Trophoblast cell (in vitro differentiated cells and primary cell): ENCODE data around the gene PHLPP1.

Source experiments
- DNase-seq, 2 donors: peaks; one replicate each; pipeline ENCODE4 v3.0.0-alpha.2; 2016
- H2AFZ ChIP-seq: 2 replicates; pipeline ENCODE4 v1.6.1; 2013; ENCODE audit warnings: low read length, moderate library complexity, mild to moderate bottlenecking; ENCODE audit not compliant: insufficient read depth, poor library complexity
- H2AK5ac ChIP-seq: 2 replicates; pipeline ENCODE4 v1.6.1; 2013; ENCODE audit warnings: mild to moderate bottlenecking, low read length
- H2BK120ac ChIP-seq: 2 replicates; pipeline ENCODE4 v1.6.1; 2013; ENCODE audit warnings: low read length, mild to moderate bottlenecking, moderate library complexity; ENCODE audit not compliant: insufficient read depth, poor library complexity
- H2BK12ac ChIP-seq: 2 replicates; pipeline ENCODE4 v1.6.1; 2013; ENCODE audit warnings: mild to moderate bottlenecking, low read length, moderate library complexity
- H2BK5ac ChIP-seq: 2 replicates; pipeline ENCODE4 v1.6.1; 2013; ENCODE audit warnings: low read length, low read depth, moderate library complexity, mild to moderate bottlenecking; ENCODE audit not compliant: poor library complexity
- H3K14ac ChIP-seq: 2 replicates; pipeline ENCODE4 v1.6.1; 2013; ENCODE audit warnings: mild to moderate bottlenecking, low read length
- H3K18ac ChIP-seq: 2 replicates; pipeline ENCODE4 v1.6.1; 2013; ENCODE audit warnings: mild to moderate bottlenecking, low read length
- H3K23ac ChIP-seq: 2 replicates; pipeline ENCODE4 v1.6.1; 2013; ENCODE audit warnings: low read length
- H3K27ac ChIP-seq: 2 replicates; pipeline ENCODE4 v1.5.1; 2013; ENCODE audit warnings: low read depth, mild to moderate bottlenecking, inconsistent platforms, low read length, moderate library complexity
- H3K27me3 ChIP-seq: 2 replicates; pipeline ENCODE4 v1.6.1; 2013; ENCODE audit warnings: inconsistent platforms, mild to moderate bottlenecking, low read length, moderate library complexity; ENCODE audit not compliant: insufficient read depth
- H3K36me3 ChIP-seq, 2 experiments: 1 replicate in 1 of 2; 2 replicates in 1 of 2; pipeline ENCODE4 v1.6.1; 2013; ENCODE audit warnings: low read length in 2 of 2, mild to moderate bottlenecking in 2 of 2, moderate library complexity in 1 of 2; ENCODE audit not compliant: insufficient read depth in 2 of 2, control insufficient read depth in 1 of 2
- H3K4ac ChIP-seq: 2 replicates; pipeline ENCODE4 v1.6.1; 2013; ENCODE audit warnings: low read depth, mild to moderate bottlenecking, low read length, moderate library complexity
- H3K4me1 ChIP-seq, 2 experiments: 1 replicate in 1 of 2; 2 replicates in 1 of 2; pipeline ENCODE4 v1.6.1; 2013; ENCODE audit warnings: low read length in 2 of 2, mild to moderate bottlenecking in 2 of 2, moderate library complexity in 1 of 2; ENCODE audit not compliant: insufficient read depth in 2 of 2, control insufficient read depth in 1 of 2
- H3K4me2 ChIP-seq: 2 replicates; pipeline ENCODE4 v1.6.1; 2013; ENCODE audit warnings: inconsistent platforms, mild to moderate bottlenecking, low read length, moderate library complexity
- H3K4me3 ChIP-seq: 2 replicates; pipeline ENCODE4 v1.5.1; 2013; ENCODE audit warnings: mild to moderate bottlenecking, low read depth, low read length, inconsistent platforms
- H3K79me1 ChIP-seq: one replicate; pipeline ENCODE4 v1.6.1; 2013; ENCODE audit warnings: low read length
- H3K79me2 ChIP-seq: 2 replicates; pipeline ENCODE4 v1.6.1; 2013; ENCODE audit warnings: low read length, mild to moderate bottlenecking; ENCODE audit not compliant: control insufficient read depth, insufficient read depth, poor library complexity
- H3K9ac ChIP-seq: 2 replicates; pipeline ENCODE4 v1.6.1; 2013; ENCODE audit warnings: mild to moderate bottlenecking, low read length
- H3K9me3 ChIP-seq: 2 replicates; pipeline ENCODE4 v1.6.1; 2013; ENCODE audit warnings: low read depth, mild to moderate bottlenecking, control low read depth, inconsistent platforms, low read length; ENCODE audit not compliant: insufficient read depth
- H4K12ac ChIP-seq: 2 replicates; pipeline ENCODE4 v1.6.1; 2013; ENCODE audit warnings: low read depth, mild to moderate bottlenecking, low read length, moderate library complexity
- H4K8ac ChIP-seq: 2 replicates; pipeline ENCODE4 v1.6.1; 2013; ENCODE audit warnings: low read depth, mild to moderate bottlenecking, low read length, moderate library complexity
- H4K91ac ChIP-seq: one replicate; pipeline ENCODE4 v1.6.1; 2013; ENCODE audit warnings: low read depth, mild to moderate bottlenecking, low read length, moderate library complexity
- WGBS: extraction: QIAGEN DNeasy Blood & Tissue Kit; methylation state at CpG from one replicate; pipeline ENCODE4 v1.1.7; 2013; ENCODE audit warnings: missing lambda C conversion rate; ENCODE audit not compliant: insufficient read length, insufficient coverage; ENCODE audit errors: extremely low coverage; 5-methylcytosine and 5-hydroxymethylcytosine counted together

Gene PHLPP1

DNA sequence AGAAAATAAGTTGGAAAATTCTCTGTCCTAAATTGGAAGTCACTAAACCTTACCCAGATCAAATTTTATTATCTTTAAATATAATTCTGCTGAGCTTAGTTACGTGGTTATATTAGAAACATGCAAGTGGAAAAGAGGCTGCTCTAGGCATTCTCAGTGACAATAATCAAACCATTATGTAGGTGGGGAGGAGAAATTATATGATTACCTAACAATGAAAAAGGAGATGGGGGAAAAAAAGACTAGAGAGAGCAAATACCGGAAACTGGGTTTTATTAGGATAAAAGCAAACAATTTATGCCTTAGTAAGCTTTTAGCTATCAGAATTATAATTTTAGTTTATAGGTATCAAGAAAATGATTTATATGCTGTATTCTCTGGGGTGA, 53.2 kb downstream of the PHLPP1 start:
- Histone ChIP-seq H2AFZ (no peak overlapping the region), H3K14ac (no peak overlapping the region), H3K18ac (no peak overlapping the region), H2AK5ac (no peak overlapping the region), H3K79me1 (no peaks in the 10 kb centered on the region), H4K8ac (no peak overlapping the region), H3K4me3 (no peak overlapping the region), H3K27ac (no peak overlapping the region), H3K9ac (no peak overlapping the region), H3K9me3 (no peaks in the 10 kb centered on the region), H3K79me2 (no peaks in the 10 kb centered on the region), H4K12ac (no peak overlapping the region), H3K4me1 (no peaks in the 10 kb centered on the region), H2BK120ac (no peak overlapping the region), H3K27me3 (no peaks in the 10 kb centered on the region), H4K91ac (no peak overlapping the region), H3K36me3 (no peaks in the 10 kb centered on the region), H2BK5ac (no peak overlapping the region), H3K4me2 (no peak overlapping the region), H3K23ac (no peak overlapping the region), H3K4ac (no peak overlapping the region), H2BK12ac (no peak overlapping the region)
- no peak for DNase-seq
- WGBS: no CpG with 5 or more reads among the region's 2 CpGs

DNA sequence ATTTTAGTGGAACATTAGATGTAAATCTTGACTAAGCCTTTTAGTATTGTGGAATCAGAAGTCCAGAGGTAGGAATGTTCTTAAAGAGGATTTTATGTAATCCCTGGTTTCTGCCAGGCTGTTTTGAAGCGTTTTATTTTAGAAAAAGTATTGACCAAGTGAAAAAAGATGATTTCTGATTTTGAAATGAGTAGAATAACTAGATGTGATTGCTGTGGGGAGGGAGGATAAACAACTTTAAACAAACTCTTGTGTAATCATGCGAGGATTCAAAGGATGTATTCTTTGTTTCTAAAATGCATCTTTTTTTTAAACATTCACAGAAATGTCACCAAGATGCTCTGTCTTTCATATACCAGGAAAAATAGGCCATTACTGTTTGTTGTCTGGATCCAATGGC, 53.9 kb downstream of the PHLPP1 start:
- H3K27ac ChIP-seq: no peak overlapping the region
- H3K9me3 ChIP-seq: no peaks in the 10 kb centered on the region
- no peak overlapping the region for H2AK5ac ChIP-seq
- no peaks in the 10 kb centered on the region for H3K79me1 ChIP-seq
- H2BK120ac ChIP-seq: no peak overlapping the region
- H3K23ac ChIP-seq: no peak overlapping the region
- no CpG with 5 or more reads among the region's 2 CpGs for WGBS
- no peak overlapping the region for H2BK5ac ChIP-seq
- no peak overlapping the region for H4K12ac ChIP-seq
- no peaks in the 10 kb centered on the region for H3K4me1 ChIP-seq
- peaks cover 0 to 2% of the 10 kb centered on the region in 2 experiments for H3K36me3 ChIP-seq
- H3K9ac ChIP-seq: no peak overlapping the region
- H3K14ac ChIP-seq: no peak overlapping the region
- H3K18ac ChIP-seq: no peak overlapping the region
- H4K8ac ChIP-seq: no peak overlapping the region
- no peak overlapping the region for H2AFZ ChIP-seq
- no peak overlapping the region for H2BK12ac ChIP-seq
- no peaks in the 10 kb centered on the region for H3K27me3 ChIP-seq
- H3K79me2 ChIP-seq: no peaks in the 10 kb centered on the region
- no peak for DNase-seq
- no peak overlapping the region for H3K4me2 ChIP-seq
- no peak overlapping the region for H4K91ac ChIP-seq
- no peak overlapping the region for H3K4me3 ChIP-seq
- no peak overlapping the region for H3K4ac ChIP-seq

DNA sequence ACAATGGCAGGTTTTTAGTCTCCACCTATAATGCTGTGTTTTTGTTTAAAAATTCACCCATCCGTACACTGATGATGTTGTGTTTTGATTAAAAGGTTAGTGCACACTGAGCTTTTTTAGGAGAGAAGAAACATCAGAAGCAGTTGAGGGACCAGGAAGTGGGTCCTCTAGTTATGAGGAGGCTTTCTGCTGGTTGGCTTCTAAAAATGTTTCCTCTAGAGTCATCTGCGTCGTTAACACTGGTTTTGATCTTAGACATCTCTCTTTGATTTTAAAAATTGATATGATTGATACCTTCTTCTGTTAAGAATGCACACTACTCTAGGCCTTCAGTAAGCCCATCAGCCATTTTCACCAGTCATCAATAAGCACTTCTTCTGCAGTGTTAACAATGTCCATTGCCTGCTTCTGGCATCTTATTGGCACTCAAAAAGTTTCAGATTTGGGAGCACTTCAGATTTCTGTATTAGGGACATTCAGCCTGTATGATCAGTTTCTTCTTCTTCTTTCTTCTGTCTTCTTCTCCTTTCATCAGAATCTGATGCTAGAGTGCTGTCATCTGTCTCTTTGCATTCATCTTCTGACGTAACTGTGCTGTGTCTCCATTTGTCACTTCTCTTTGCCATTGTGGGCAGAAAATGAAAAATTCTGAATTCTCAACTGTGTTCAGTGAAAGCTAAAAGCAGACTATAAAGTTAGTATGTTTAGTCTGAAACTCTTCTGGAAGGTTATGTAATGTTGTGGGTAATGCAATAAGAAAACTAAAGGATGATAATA, 56.3 kb downstream of the PHLPP1 start:
- H2AK5ac ChIP-seq: no peak overlapping the region

DNA sequence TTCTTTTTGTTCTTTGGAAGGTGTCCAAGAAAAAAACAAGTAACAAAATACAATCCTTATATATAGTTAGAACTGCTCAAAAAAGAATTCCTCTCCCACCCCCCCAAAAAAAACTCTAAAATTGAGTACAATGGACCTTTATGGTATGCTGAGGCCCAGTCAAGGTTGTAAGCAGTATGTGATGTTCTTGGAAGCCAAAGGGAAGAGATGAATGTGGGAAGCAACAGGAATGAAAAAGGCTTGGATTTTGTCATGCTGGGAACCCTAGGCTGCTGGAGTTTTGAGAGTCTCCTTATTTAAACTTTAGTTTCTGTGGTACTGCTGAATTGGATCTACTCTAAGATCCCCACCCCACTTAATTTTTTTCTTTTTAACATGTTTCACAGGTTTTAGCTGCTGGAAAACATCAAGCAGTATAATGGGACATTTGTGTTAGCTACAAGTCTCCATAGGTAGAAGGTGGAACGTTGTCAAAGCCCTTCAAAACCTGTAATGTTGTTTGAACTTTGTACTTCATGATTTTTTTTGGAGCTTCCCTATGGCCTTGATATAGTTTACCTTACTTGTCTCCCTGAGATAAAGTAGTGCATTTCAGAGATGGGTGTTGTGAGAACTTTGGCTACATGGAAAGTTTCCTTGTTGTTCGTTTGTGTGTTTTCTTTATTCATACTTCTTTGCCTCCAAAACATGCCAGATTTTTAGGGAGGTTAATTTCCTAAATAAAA, 57.7 kb downstream of the PHLPP1 start:
- H2AFZ ChIP-seq: no peak overlapping the region
- no peak overlapping the region for H2AK5ac ChIP-seq
- no peaks in the 10 kb centered on the region for H3K79me1 ChIP-seq
- no peak overlapping the region for H3K23ac ChIP-seq
- no peak overlapping the region for H4K8ac ChIP-seq
- no CpG with 5 or more reads among the region's 2 CpGs for WGBS
- H2BK12ac ChIP-seq: no peak overlapping the region
- H3K18ac ChIP-seq: no peak overlapping the region
- H3K4me3 ChIP-seq: no peak overlapping the region
- no peak overlapping the region for H3K4me2 ChIP-seq
- H3K9me3 ChIP-seq: no peaks in the 10 kb centered on the region
- H2BK120ac ChIP-seq: no peak overlapping the region
- peaks cover 0 to 2% of the 10 kb centered on the region in 2 experiments for H3K36me3 ChIP-seq
- H3K14ac ChIP-seq: no peak overlapping the region
- no peak overlapping the region for H3K27ac ChIP-seq
- no peak for DNase-seq
- H4K12ac ChIP-seq: no peak overlapping the region
- no peak overlapping the region for H2BK5ac ChIP-seq
- H3K9ac ChIP-seq: no peak overlapping the region
- H3K4me1 ChIP-seq: no peaks in the 10 kb centered on the region
- H3K27me3 ChIP-seq: no peaks in the 10 kb centered on the region
- no peaks in the 10 kb centered on the region for H3K79me2 ChIP-seq
- H3K4ac ChIP-seq: no peak overlapping the region
- H4K91ac ChIP-seq: no peak overlapping the region

More for the DNA sequence above, 56.3 kb downstream of the PHLPP1 start:
- H3K27me3 ChIP-seq: no peaks in the 10 kb centered on the region
- no peak overlapping the region for H4K12ac ChIP-seq
- H2BK12ac ChIP-seq: no peak overlapping the region
- H3K4ac ChIP-seq: no peak overlapping the region
- H3K36me3 ChIP-seq: peaks cover 0 to 2% of the 10 kb centered on the region in 2 experiments
- H3K18ac ChIP-seq: no peak overlapping the region
- no peaks in the 10 kb centered on the region for H3K79me2 ChIP-seq
- H3K23ac ChIP-seq: no peak overlapping the region
- H3K4me2 ChIP-seq: no peak overlapping the region
- H3K9ac ChIP-seq: no peak overlapping the region
- H4K8ac ChIP-seq: no peak overlapping the region
- no peak overlapping the region for H3K27ac ChIP-seq
- H2BK5ac ChIP-seq: no peak overlapping the region
- no peak for DNase-seq
- H3K79me1 ChIP-seq: no peaks in the 10 kb centered on the region
- WGBS: no CpG with 5 or more reads among the region's 4 CpGs
- H4K91ac ChIP-seq: no peak overlapping the region
- H3K4me3 ChIP-seq: no peak overlapping the region
- H2AFZ ChIP-seq: no peak overlapping the region
- H3K9me3 ChIP-seq: no peaks in the 10 kb centered on the region
- H3K4me1 ChIP-seq: no peaks in the 10 kb centered on the region
- H3K14ac ChIP-seq: no peak overlapping the region
- no peak overlapping the region for H2BK120ac ChIP-seq
